Heart right ventricle (tissue), 16 donors: ENCODE measurements around the gene TAGLN2. TPM values are rescaled to one million over a fixed set of nuclear protein-coding genes. Genes with fewer than 3 reads are reported as not detected.

Experiments used
- ATAC-seq, 8 donors: fragments of 200-7000 bp; cut with Tn5 transposase; one replicate each; pipeline ENCODE4 v1.9.1; 2020; ENCODE audit warnings: mild to moderate bottlenecking in 8 of 8, moderate library complexity in 8 of 8, moderate number of reproducible peaks in 1 of 8
- DNase-seq, 2 donors: peaks; one replicate each; pipeline ENCODE4 v3.0.0-alpha.2; 2020
- H3K27ac ChIP-seq, 10 donors: fragments of 200-600 bp; sonication (generic) in 2 of 10; one replicate each; pipeline versions ENCODE4 v1.5.0 to v1.8.0; 2020 to 2022; ENCODE audit warnings: mild to moderate bottlenecking in 3 of 10
- H3K27me3 ChIP-seq, 7 donors: fragments of 200-600 bp; one replicate each; pipeline ENCODE4 v1.8.0; 2021 to 2022; ENCODE audit warnings: mild to moderate bottlenecking in 2 of 7
- H3K36me3 ChIP-seq, 9 donors: fragments of 200-600 bp; sonication (generic) in 1 of 9; one replicate each; pipeline versions ENCODE4 v1.5.0 to v1.8.0; 2020 to 2022; ENCODE audit warnings: mild to moderate bottlenecking in 2 of 9
- H3K4me1 ChIP-seq, 9 donors: fragments of 200-600 bp; sonication (generic) in 1 of 9; one replicate each; pipeline versions ENCODE4 v1.5.0 to v1.8.0; 2020 to 2022; ENCODE audit warnings: mild to moderate bottlenecking in 4 of 9
- H3K4me3 ChIP-seq, 10 donors: fragments of 200-600 bp; sonication (generic) in 2 of 10; one replicate each; pipeline versions ENCODE4 v1.5.0 to v1.8.0; 2020 to 2022; ENCODE audit warnings: mild to moderate bottlenecking in 7 of 10, moderate library complexity in 2 of 10
- H3K9me3 ChIP-seq, 11 donors: fragments of 200-600 bp in 10 of 11; sonication (generic) in 2 of 11; one replicate each; pipeline versions ENCODE4 v1.5.0 to v1.8.0; 2013 to 2022; ENCODE audit warnings: mild to moderate bottlenecking in 2 of 11, control low read depth in 1 of 11, moderate library complexity in 1 of 11
- CTCF ChIP-seq, 9 donors: fragments of 200-600 bp; sonication (generic) in 2 of 9; IDR thresholded peaks; one replicate each; pipeline versions ENCODE4 v1.5.0 to v1.8.0; 2021 to 2022; ENCODE audit warnings: antibody characterized with exemption in 9 of 9, mild to moderate bottlenecking in 5 of 9, moderate library complexity in 1 of 9
- WGBS, 2 donors: extraction: QIAGEN DNeasy Blood & Tissue Kit; methylation state at CpG; one replicate each; pipeline ENCODE4 v1.1.7; 2013; ENCODE audit warnings: inconsistent platforms in 1 of 2; 5-methylcytosine and 5-hydroxymethylcytosine counted together
- intact Hi-C, 10 donors: fragments of 100-400 bp; cut with DNase I; formaldehyde crosslinking; loops; one replicate each; pipeline versions ENCODE4 v1.11.1 to v1.14.2; 2022
- polyA plus RNA-seq, 2 donors: library from polyadenylated mRNA; stranded (reverse); fragments of 200-250 nt; gene quantifications; one replicate each; pipeline ENCODE4 v1.2.3, GENCODE V29; 2013
- total RNA-seq, 10 donors: library from RNA; stranded (reverse); fragmentation: NEBNext Ultra II Directional in 3 of 10; extraction: Animal tissue kit (Norgen Biotek cat#: 25700) in 3 of 10; gene quantifications; one replicate each; pipeline versions ENCODE4 v1.2.1 to v1.2.4, GENCODE V29; 2021 to 2023
- donor health status: Arrhythmogenic right ventricular cardiomyopathy.
- donor health status: ischemic (EF 13 %, LVEDD 7.1; RV severe dilation, severe dysfunction).
- donor health status: healthy with polysubstance abuse.
- donor health status: DM: no; HTN: yes; CAD: no.
- donor health status: DM: no; HTN: no; CAD: no.
- donor health status: ischemic (EF 25% LVEDD 6.9; RV normal size, moderate dysfunction).
- donor health status: ischemic (EF 25% LVEDD 5.7; RV mildly dilated, moderate dysfunction).
- donor health status: healthy.
- donor health status: DM: yes; HTN: yes; CAD: no.
- donor health status: Ischemic cardiomyopathy.
- donor health status: ischemic (EF 35%, LVEDD 5.7; RV mildly dilated, moderate dysfunction).
- donor health status: nonischemic (EF 11% LVEDD 7.7; RV severe dilation, severe dysfunction).
- donor health status: DM: yes; HTN: yes; CAD: no.
- donor health status: PGD.
- donor health status: ischemic (EF 29% LVEDD 5.4; RV normal size, mild dysfunction).
- donor health status: nonischemic (EF 23%, LVEDD 6.1; RV moderate dilation, normal function).

The TAGLN2 gene
- total and polyA plus RNA-seq, 12 donors = 65.9 to 283 (median 103) TPM

GRCh38 chr1:159929155-159930051 is 4.1 kb upstream of the TAGLN2 start:
- Histone ChIP-seq H3K4me3 (no peak overlapping the region), H3K4me1 (peaks cover 3 to 15% (median 9%) of the 10 kb centered on the region in 9 donors), H3K27me3 (no peaks in the 10 kb centered on the region), H3K36me3 (no peaks in the 10 kb centered on the region), H3K27ac (no peak overlapping the region), H3K9me3 (no peaks in the 10 kb centered on the region)
- intact Hi-C loops = loop anchor here in 6 of 10 donors (5.0 to 10.0 kb wide), 4 partner anchors 37 to 445 kb away; no protein-coding TSS in a partner anchor
- WGBS, 2 donors = 77 to 78% methylated on average over 48 of the region's 48 CpGs
- TF ChIP-seq CTCF (IDR thresholded peaks at IDR 0.05) = no peak
- DNase-seq (peak in 1 of 2 donors; percentile 26), ATAC-seq (no peak)

- Histone ChIP-seq H3K27ac (no peak overlapping the region), H3K27me3 (no peaks in the 10 kb centered on the region), H3K4me1 (peaks cover 3 to 20% (median 9%) of the 10 kb centered on the region in 9 donors), H3K36me3 (no peaks in the 10 kb centered on the region), H3K4me3 (no peak overlapping the region), H3K9me3 (no peaks in the 10 kb centered on the region)
- TF ChIP-seq CTCF (IDR thresholded peaks at IDR 0.05) = no peak
- ATAC-seq = no peak
- no peak for DNase-seq
- intact Hi-C loops = loop anchor here in 5 of 10 donors (5.0 to 10.0 kb wide), 3 partner anchors 36 to 76 kb away; no protein-coding TSS in a partner anchor
- WGBS, 2 donors = 95 to 98% methylated on average over 18 of the region's 18 CpGs
Measured at GRCh38 chr1:159928491-159929050, 3.3 kb upstream of the TAGLN2 start.

GRCh38 chr1:159927849-159928431 is 2.6 kb upstream of the TAGLN2 start:
- no peak overlapping the region for H3K27ac ChIP-seq
- no peaks in the 10 kb centered on the region for H3K9me3 ChIP-seq
- intact Hi-C loops = loop anchor here in 6 of 10 donors (2.0 to 10.0 kb wide), 4 partner anchors 36 to 76 kb away; partner anchors contain the start of gene VSIG8 (in 1 of the 6)
- DNase-seq = no peak
- H3K4me3 ChIP-seq = no peak overlapping the region
- H3K4me1 ChIP-seq = peaks cover 3 to 20% (median 11%) of the 10 kb centered on the region in 9 donors
- H3K27me3 ChIP-seq = no peaks in the 10 kb centered on the region
- no peaks in the 10 kb centered on the region for H3K36me3 ChIP-seq
- no peak for TF ChIP-seq CTCF (IDR thresholded peaks at IDR 0.05)
- WGBS, 2 donors = 79 to 85% methylated on average over 12 to 13 of the region's 13 CpGs
- ATAC-seq = no peak

GRCh38 chr1:159927211-159927848 is 2.0 kb upstream of the TAGLN2 start:
- Histone ChIP-seq H3K4me3 (no peak overlapping the region), H3K36me3 (no peaks in the 10 kb centered on the region), H3K9me3 (no peaks in the 10 kb centered on the region), H3K27me3 (no peaks in the 10 kb centered on the region), H3K27ac (no peak overlapping the region), H3K4me1 (peaks cover 3 to 26% (median 17%) of the 10 kb centered on the region in 9 donors)
- ATAC-seq (no peak), DNase-seq (no peak)
- TF ChIP-seq CTCF (IDR thresholded peaks at IDR 0.05) = no peak
- intact Hi-C loops = loop anchor here in 6 of 10 donors (2.0 to 10.0 kb wide), 4 partner anchors 35 to 75 kb away; partner anchors contain the start of gene VSIG8 (in 1 of the 6)
- 92 to 95% methylated on average over 16 of the region's 16 CpGs for WGBS, 2 donors
